ENCODE measurements around the gene DGKI. TPM values are rescaled to one million over a fixed set of nuclear protein-coding genes. Genes with fewer than 3 reads are reported as not detected.

The DGKI gene
- total and polyA plus RNA-seq, 9 of the 15 experiments (the other 6 are each of a cell fraction or from before 2014, with no cell fraction given), result 0.11 to 0.54 (median 0.15) TPM; not detected in 5

DNA sequence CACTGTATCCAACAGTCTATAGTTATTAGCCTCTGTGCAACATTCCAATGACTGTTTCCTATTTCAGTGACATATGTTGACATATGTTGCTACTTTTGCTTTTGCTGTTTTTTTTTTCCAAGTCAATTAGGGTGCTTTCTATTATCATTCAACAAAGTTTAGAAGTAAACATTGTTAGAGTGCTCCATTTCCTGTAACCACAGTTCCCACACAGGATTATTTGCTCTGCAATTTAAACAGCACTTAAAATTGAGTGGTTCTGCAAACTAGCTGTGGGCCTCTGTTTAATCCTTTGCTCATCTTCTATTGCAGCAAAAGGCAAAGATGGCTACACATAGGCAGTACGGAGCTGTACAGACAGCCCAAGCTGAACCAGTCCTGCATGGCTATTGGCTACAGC, 456.7 kb downstream of the DGKI start:
- intact Hi-C loops (cut with micrococcal nuclease), result no loop called here
- no peak for TF ChIP-seq KDM2B (CRISPR knock-in tag; IDR thresholded peaks at IDR 0.05)
- no peak for TF ChIP-seq XRCC3 (IDR thresholded peaks at IDR 0.05)
- TF ChIP-seq, protein P1, sequence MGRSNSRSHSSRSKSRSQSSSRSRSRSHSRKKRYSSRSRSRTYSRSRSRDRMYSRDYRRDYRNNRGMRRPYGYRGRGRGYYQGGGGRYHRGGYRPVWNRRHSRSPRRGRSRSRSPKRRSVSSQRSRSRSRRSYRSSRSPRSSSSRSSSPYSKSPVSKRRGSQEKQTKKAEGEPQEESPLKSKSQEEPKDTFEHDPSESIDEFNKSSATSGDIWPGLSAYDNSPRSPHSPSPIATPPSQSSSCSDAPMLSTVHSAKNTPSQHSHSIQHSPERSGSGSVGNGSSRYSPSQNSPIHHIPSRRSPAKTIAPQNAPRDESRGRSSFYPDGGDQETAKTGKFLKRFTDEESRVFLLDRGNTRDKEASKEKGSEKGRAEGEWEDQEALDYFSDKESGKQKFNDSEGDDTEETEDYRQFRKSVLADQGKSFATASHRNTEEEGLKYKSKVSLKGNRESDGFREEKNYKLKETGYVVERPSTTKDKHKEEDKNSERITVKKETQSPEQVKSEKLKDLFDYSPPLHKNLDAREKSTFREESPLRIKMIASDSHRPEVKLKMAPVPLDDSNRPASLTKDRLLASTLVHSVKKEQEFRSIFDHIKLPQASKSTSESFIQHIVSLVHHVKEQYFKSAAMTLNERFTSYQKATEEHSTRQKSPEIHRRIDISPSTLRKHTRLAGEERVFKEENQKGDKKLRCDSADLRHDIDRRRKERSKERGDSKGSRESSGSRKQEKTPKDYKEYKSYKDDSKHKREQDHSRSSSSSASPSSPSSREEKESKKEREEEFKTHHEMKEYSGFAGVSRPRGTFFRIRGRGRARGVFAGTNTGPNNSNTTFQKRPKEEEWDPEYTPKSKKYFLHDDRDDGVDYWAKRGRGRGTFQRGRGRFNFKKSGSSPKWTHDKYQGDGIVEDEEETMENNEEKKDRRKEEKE (IDR thresholded peaks at IDR 0.05; ENCODE audit: borderline replicate concordance in 1 of 2, control insufficient read depth in 1 of 2, low read depth in 2 of 2, low read length in 1 of 2), result no peak
- no peak for TF ChIP-seq ZNF41 (CRISPR knock-in tag; conservative IDR thresholded peaks at IDR 0.05)
- TF ChIP-seq DDX20 (tag; IDR thresholded peaks at IDR 0.05; ENCODE audit: low read depth), result no peak
- TF ChIP-seq CTBP1 (IDR thresholded peaks at IDR 0.05; ENCODE audit: borderline replicate concordance), result no peak
- H2AFZ ChIP-seq (ENCODE audit: low read depth, low read length), result no peak overlapping the region

More for the DNA sequence above, 456.7 kb downstream of the DGKI start:
- H3K4me3 ChIP-seq, result no peak overlapping the region
- no peak for DNase-seq (ENCODE audit: extremely low read depth in 1 of 4, low spot score in 3 of 4)
- H3K9ac ChIP-seq (ENCODE audit: insufficient read depth in 1 of 2, low read depth in 2 of 2, low read length in 2 of 2), result no peak overlapping the region
- H3K27me3 ChIP-seq (ENCODE audit: control insufficient read depth in 2 of 2, insufficient read depth in 2 of 2, low read length in 2 of 2), result no peaks in the 10 kb centered on the region
- BruUV-seq (replicated peaks), result no TSS peak
- CTCF ChIA-PET (ENCODE audit: low intra/inter-chr PET ratio), result no interaction called here
- no peak for ATAC-seq
- no peaks in the 10 kb centered on the region for H3K36me3 ChIP-seq (ENCODE audit: control insufficient read depth, insufficient read depth, low read length)
- no peaks in the 10 kb centered on the region for H3K9me1 ChIP-seq (ENCODE audit: control insufficient read depth, insufficient read depth, low read length)
- H3K4me2 ChIP-seq (ENCODE audit: insufficient read depth, low read length), result no peak overlapping the region
- H3K79me2 ChIP-seq (ENCODE audit: control insufficient read depth, insufficient read depth, low read length), result no peaks in the 10 kb centered on the region
- WGBS (ENCODE audit: insufficient coverage, low coverage, missing lambda C conversion rate), result 0% methylated on average over 1 of the region's 1 CpG
- no peak for FAIRE-seq
- no peaks in the 10 kb centered on the region for H3K9me3 ChIP-seq (replicated peaks; ENCODE audit: control insufficient read depth, insufficient read depth, low read depth, low read length)
- H4K20me1 ChIP-seq (replicated peaks; ENCODE audit: control insufficient read depth, insufficient read depth, low read length), result no peaks in the 10 kb centered on the region
- in situ Hi-C loops (cut with MboI), result no loop called here
- no peaks in the 10 kb centered on the region for H3K4me1 ChIP-seq (replicated peaks in 1 of 2; ENCODE audit: control insufficient read depth in 2 of 2, insufficient read depth in 2 of 2, low read length in 2 of 2)
- POLR2A ChIA-PET, result interaction anchor here (0.7 kb wide), 1 partner anchor 356 kb away, joined by 3 read pairs; no protein-coding TSS in a partner anchor
- no peak overlapping the region for H3K27ac ChIP-seq (ENCODE audit: extremely low read depth, low read depth, low read length)
